Peyer's patch (tissue), 4 donors: ENCODE results near the gene AHRR.

Experiments used
- CTCF ChIP-seq, 6 experiments: fragments of 450-650 bp in 4 of 6; fragments of 200-600 bp in 2 of 6; sonication (generic) in 1 of 6; IDR thresholded peaks; one replicate each; pipeline ENCODE4 v1.5.1; 2017 to 2019; ENCODE audit warnings: antibody characterized with exemption in 6 of 6, mild to moderate bottlenecking in 3 of 6, moderate library complexity in 1 of 6
- POLR2A ChIP-seq, 2 donors: fragments of 450-650 bp; IDR thresholded peaks; one replicate each; pipeline ENCODE4 v1.5.1; 2017; ENCODE audit warnings: antibody characterized with exemption in 2 of 2, mild to moderate bottlenecking in 2 of 2, moderate library complexity in 2 of 2

DNA sequence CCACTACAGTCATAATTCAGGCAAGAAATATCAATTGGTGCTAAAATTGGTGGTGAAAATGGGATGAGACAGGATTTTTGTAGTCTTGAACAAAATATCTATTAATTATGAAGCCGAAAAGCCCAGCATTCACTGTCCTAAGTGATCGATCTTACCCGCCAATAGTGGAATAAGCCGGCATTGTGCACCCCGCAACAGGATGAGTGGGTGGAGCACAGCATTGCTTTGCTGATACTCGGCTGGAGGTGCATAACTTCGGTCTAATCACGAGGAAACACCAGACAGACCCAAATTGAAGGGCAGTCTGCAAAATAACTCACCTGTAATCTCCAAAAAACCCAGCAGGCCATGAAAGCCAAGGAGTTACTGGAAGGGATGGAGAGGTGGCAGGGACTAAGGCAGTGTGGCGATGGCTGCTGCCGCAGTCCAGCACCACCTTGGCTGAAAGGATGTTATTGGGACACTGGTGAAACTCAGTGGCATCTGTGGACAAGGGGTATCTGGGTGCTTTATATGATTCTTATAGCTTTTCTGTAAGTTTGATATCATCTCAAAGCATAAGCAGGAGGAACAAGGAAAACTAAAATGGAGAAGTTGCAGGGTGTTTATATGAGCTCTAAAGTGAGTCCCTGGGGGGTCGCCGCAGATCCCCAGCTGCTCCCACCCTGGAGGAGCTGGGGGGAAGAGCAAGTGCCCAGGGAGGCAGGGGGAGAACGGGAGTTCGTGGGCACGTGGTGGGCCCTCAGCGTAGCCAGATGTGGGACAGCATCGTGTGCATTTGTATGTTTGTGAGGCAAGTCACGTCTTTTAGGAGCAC, 45.2 kb downstream of the AHRR start:
- TF ChIP-seq CTCF (IDR thresholded peaks at IDR 0.05) (no peak), POLR2A (IDR thresholded peaks at IDR 0.05) (no peak)
